ENCODE data around the gene TMPRSS12. TPM values are rescaled to one million over a fixed set of nuclear protein-coding genes. Genes with fewer than 3 reads are reported as not detected.
"Not testable (repeated sequence)": the region's sequence is repeated elsewhere in the genome, so short reads cannot be mapped to it uniquely, and the experiment has no call there.

TMPRSS12 gene
- total RNA-seq, 1 donor from 2014 or later: not detected

GRCh38 chr12:50927766-50928224, 85.1 kb downstream of the TMPRSS12 start:
- no peak overlapping the region for H3K4me3 Mint-ChIP-seq (ENCODE audit: low read depth)
- H3K27ac Mint-ChIP-seq: peak overlapping the region; percentile 52
- no peak for TF ChIP-seq CTCF (IDR thresholded peaks at IDR 0.05; ENCODE audit: unreplicated experiment)
- no peaks in the 10 kb centered on the region for H3K27me3 Mint-ChIP-seq
- H3K36me3 Mint-ChIP-seq (ENCODE audit: insufficient read depth): peaks cover 1% of the 10 kb centered on the region
- DNase-seq (ENCODE audit: low spot score, unreplicated experiment): no peak
- peaks cover 44% of the 10 kb centered on the region for H3K4me1 Mint-ChIP-seq (ENCODE audit: low read depth)
- no peaks in the 10 kb centered on the region for H3K9me3 Mint-ChIP-seq (ENCODE audit: low read depth)

- Mint-ChIP-seq H3K4me3 (ENCODE audit: low read depth) (peak overlapping the region; percentile 19), H3K36me3 (ENCODE audit: insufficient read depth) (peaks cover 1% of the 10 kb centered on the region), H3K4me1 (ENCODE audit: low read depth) (peaks cover 46% of the 10 kb centered on the region), H3K27ac (peak overlapping the region; percentile 52), H3K9me3 (ENCODE audit: low read depth) (no peaks in the 10 kb centered on the region), H3K27me3 (no peaks in the 10 kb centered on the region)
- DNase-seq (ENCODE audit: low spot score, unreplicated experiment): no peak
- no peak for TF ChIP-seq CTCF (IDR thresholded peaks at IDR 0.05; ENCODE audit: unreplicated experiment)
Measured at GRCh38 chr12:50928392-50928791, 85.7 kb downstream of the TMPRSS12 start.

GRCh38 chr12:50929831-50930230, 87.1 kb downstream of the TMPRSS12 start:
- H3K4me1 Mint-ChIP-seq (ENCODE audit: low read depth): peaks cover 40% of the 10 kb centered on the region

GRCh38 chr12:50930477-50930876, 87.8 kb downstream of the TMPRSS12 start:
- not testable (repeated sequence) for H3K27ac Mint-ChIP-seq; H3K4me3 Mint-ChIP-seq (ENCODE audit: low read depth); DNase-seq (ENCODE audit: low spot score, unreplicated experiment); H3K9me3 Mint-ChIP-seq (ENCODE audit: low read depth); H3K27me3 Mint-ChIP-seq; H3K36me3 Mint-ChIP-seq (ENCODE audit: insufficient read depth)
- peaks cover 39% of the 10 kb centered on the region for H3K4me1 Mint-ChIP-seq (ENCODE audit: low read depth)

More at GRCh38 chr12:50929831-50930230, 87.1 kb downstream of the TMPRSS12 start:
- TF ChIP-seq CTCF (IDR thresholded peaks at IDR 0.05; ENCODE audit: unreplicated experiment): no peak
- no peak for DNase-seq (ENCODE audit: low spot score, unreplicated experiment)
- Mint-ChIP-seq H3K27me3 (no peaks in the 10 kb centered on the region), H3K4me3 (ENCODE audit: low read depth) (no peak overlapping the region), H3K36me3 (ENCODE audit: insufficient read depth) (peaks cover 1% of the 10 kb centered on the region), H3K27ac (no peak overlapping the region), H3K9me3 (ENCODE audit: low read depth) (no peaks in the 10 kb centered on the region)

GRCh38 chr12:50932787-50933280, 90.1 kb downstream of the TMPRSS12 start:
- H3K27me3 Mint-ChIP-seq: no peaks in the 10 kb centered on the region
- no peak for TF ChIP-seq CTCF (IDR thresholded peaks at IDR 0.05; ENCODE audit: unreplicated experiment)
- H3K36me3 Mint-ChIP-seq (ENCODE audit: insufficient read depth): peaks cover 1% of the 10 kb centered on the region
- peaks cover 31% of the 10 kb centered on the region for H3K4me1 Mint-ChIP-seq (ENCODE audit: low read depth)
- peak overlapping the region; percentile 43 for H3K27ac Mint-ChIP-seq
- no peak for DNase-seq (ENCODE audit: low spot score, unreplicated experiment)
- H3K4me3 Mint-ChIP-seq (ENCODE audit: low read depth): no peak overlapping the region
- H3K9me3 Mint-ChIP-seq (ENCODE audit: low read depth): no peaks in the 10 kb centered on the region

GRCh38 chr12:50933459-50934124, 90.9 kb downstream of the TMPRSS12 start:
- H3K4me1 Mint-ChIP-seq (ENCODE audit: low read depth): peaks cover 26% of the 10 kb centered on the region
- H3K27ac Mint-ChIP-seq: no peak overlapping the region
- H3K36me3 Mint-ChIP-seq (ENCODE audit: insufficient read depth): peaks cover 1% of the 10 kb centered on the region
- no peaks in the 10 kb centered on the region for H3K27me3 Mint-ChIP-seq
- no peak overlapping the region for H3K4me3 Mint-ChIP-seq (ENCODE audit: low read depth)
- no peak for TF ChIP-seq CTCF (IDR thresholded peaks at IDR 0.05; ENCODE audit: unreplicated experiment)
- DNase-seq (ENCODE audit: low spot score, unreplicated experiment): no peak
- H3K9me3 Mint-ChIP-seq (ENCODE audit: low read depth): no peaks in the 10 kb centered on the region

Measured in progenitor cell of endocrine pancreas (in vitro differentiated cells).